ENCODE data around the gene ARHGAP25.
A peak's percentile ranks its signal among the peaks of the same experiment; 100 is the strongest.

ARHGAP25 gene

DNA sequence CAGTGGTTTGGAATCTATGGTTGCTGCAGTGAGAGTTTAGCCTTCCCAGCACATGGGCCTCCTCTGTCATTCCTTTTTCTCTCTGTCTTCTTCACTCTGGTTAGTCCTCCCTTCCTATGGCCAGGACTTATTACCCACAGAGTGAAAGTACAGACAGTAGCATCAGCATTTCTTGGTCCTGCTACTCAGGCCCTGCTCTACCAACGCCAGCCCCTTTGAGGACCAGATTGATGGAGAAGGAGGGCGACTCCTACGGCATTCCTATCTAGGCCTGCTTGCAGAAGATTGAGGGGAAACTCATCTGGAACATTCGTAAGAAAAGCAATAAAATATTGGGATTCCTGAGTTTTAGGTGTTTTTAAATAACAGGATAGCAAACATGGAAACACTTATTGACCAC lies 93.1 kb downstream of the ARHGAP25 start:
- no peak for DNase-seq (ENCODE audit: low read depth in 2 of 3, low spot score in 2 of 3)

DNA sequence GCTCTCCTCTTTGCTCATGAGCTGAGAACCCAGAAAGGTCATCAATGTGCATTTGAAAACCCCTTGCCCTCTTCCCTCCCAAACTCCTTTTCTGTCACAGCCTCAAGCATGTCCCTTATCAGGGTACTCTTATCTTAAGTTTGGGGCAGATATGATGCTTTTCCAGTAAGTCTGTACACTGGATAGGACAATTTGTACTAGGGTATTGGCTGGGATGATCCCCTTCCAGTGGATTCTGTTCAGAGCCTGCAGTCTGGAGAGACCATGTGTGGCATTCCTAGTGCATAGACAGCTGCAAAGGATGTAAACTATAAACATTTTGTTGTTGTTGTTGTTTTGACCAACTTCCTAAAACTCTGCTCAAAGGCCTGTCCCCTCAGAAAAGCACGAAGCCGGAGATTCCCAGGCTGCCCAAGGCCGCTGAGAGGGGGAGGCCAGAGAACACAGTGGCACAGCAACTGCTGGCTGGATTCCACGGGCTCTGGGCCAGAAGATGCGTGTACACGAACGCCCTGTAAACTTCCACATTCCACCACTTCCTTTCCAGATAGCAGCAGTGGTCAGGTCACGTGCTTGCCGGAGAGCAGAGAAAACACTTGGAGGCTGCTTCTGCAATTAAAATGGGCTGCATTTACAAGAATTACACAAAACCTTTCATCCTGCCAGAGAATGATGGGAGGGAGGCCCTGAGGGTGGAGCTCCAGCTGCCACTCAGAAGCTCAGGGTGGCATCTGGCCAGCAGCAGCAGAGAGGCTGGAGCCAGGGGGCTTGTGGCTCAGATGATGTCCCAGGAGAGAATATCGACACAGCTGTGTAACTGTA lies 94.5 kb downstream of the ARHGAP25 start:
- no peak for DNase-seq (ENCODE audit: low read depth in 2 of 3, low spot score in 2 of 3)

DNA sequence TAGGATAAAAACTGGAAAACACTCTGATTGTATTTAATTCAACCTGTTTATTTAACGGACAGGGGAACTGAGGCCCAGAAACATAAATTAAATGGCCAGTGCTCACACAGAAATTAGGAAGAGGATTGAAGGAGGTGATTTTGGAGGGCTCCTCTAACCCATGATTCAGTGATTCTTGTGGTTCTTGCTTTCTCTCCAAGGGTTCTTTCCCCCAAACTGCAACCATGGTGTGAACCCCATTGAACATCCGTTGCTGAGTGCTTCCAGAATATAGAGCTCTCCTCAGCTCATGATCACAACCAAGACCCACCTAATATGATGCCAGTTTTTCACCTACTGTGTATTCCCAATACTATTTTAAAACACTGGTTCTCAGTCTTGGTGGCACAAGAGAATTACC lies 95.1 kb downstream of the ARHGAP25 start:
- DNase-seq (ENCODE audit: low read depth in 2 of 3, low spot score in 2 of 3) = no peak

DNA sequence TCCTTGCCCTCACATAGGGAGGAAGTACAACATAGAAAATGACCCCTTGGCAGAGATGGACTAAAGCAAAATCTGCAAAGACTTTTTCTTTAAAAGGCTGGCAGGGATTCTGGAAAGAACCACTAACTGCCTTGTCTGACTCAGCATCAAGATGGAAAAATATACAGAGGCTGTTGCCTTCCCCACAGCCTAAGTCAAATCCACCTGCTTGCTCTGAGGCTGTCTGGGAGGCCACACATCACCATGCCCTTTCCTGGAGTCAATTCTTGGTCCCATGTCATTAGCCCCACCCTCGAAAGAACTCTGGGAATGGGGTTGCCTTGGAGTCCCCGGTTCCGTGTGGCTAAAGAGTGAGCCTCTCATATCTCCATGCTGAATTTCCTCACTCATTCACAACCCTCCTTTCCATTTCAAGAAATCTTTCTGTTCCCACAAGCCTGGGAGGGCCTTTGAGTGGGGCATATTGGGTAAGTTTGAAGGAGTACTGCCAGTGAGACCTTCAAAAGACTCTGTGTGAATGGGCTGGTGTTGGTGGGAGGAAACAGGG lies 97.1 kb downstream of the ARHGAP25 start:
- no peak for DNase-seq (ENCODE audit: low read depth in 2 of 3, low spot score in 2 of 3)

DNA sequence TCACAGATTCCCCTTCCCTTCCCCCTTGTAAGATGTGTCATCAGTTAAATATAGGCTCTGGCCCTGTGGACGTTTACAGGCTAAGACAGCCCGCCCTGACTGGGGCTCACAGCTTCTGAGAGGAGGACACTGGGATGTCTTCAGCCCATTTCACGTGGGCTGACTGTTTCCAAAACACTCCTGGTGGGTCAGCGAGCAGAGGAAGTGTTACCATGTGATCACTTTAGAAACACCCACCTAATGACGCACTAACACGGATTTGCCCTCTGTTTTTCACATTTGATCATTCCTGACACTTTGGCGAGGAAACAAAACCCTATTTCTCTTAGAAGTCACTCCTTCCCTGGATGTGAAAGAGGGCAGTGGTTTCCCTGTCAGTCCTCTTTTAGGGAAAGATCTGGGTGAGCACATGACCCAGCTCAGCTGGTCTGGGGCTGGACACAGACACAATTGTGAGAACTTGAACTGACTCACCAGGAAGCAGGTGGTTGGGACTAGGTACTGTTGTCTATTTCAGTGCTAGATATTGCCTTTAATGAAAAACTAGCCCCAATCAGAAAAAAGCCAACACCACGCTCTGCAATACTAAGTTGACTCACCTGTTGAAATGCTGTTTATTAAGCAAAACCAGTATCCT lies 97.7 kb downstream of the ARHGAP25 start:
- peak in 2 of 3 experiments; percentile 21 to 41 for DNase-seq (ENCODE audit: low read depth in 2 of 3, low spot score in 2 of 3)

DNA sequence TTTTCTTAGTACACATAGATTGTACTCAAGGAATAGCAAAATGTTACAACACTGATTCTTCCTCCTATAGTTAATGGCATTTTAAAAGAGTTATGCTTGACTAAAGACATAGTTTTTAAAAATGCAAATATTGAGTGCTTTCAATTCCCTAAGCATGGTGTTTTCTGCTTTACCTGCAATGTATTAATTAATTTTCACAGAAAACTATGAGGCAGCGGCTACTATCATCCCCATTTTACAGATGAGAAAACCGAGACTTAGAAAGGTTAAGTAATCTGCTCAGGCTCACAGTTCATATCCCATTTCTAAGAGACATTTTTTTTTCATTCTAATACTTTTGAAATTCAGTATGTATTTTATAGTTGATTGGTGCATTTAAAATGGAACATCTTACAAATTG lies 98.6 kb downstream of the ARHGAP25 start:
- no peak for DNase-seq (ENCODE audit: low read depth in 2 of 3, low spot score in 2 of 3)

DNA sequence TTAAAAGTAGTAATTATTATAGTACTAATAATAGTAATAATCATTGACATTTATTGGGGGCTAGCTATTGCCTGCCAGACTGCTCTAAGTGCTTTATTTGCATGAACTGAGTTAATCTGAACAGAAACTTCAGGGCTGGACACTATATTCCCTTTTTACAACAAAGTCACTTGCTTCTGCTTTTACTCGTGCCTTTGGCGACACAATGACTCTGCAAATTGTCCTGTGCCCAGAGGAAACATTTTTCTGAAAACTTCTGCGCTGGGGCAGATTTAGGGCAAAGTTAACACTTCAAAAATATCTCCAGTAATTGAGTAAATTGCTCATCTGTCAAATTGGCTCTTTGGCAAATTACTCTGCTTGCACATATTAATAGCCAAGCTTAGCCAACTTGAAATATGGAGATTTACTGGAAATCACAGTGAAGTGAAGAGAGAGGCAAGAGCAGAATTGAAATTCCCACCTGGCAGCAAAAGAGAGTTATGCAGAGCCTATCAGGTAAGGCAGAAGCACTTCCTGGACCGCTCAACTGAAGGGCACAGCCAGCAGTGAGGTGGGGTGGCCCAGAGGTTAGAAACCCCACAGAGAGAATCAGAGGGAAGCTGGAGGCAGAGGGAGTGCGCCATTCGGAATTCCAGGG lies 100.2 kb downstream of the ARHGAP25 start:
- no peak for DNase-seq (ENCODE audit: low read depth in 2 of 3, low spot score in 2 of 3)

DNA sequence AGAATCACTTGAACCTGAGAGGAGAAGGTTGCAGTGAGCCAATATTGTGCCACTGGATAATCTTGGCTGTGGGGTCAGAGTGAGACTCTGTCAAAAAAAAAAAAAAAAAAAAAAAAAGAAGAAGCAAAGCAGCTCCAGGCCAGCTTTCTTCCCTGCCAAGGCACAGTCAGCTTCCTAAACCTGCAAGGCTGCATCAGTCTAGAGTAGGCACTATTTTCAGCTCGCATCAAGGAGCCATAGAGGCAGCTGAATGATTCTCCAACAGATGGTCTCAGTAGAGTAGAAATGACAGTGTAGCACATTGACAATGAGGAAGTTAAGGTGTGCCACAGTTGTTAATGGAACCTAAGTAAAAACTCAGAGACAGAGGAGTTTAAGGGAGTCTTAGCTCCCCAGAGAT lies 101.0 kb downstream of the ARHGAP25 start:
- DNase-seq (ENCODE audit: low read depth in 2 of 3, low spot score in 2 of 3) = no peak

DNA sequence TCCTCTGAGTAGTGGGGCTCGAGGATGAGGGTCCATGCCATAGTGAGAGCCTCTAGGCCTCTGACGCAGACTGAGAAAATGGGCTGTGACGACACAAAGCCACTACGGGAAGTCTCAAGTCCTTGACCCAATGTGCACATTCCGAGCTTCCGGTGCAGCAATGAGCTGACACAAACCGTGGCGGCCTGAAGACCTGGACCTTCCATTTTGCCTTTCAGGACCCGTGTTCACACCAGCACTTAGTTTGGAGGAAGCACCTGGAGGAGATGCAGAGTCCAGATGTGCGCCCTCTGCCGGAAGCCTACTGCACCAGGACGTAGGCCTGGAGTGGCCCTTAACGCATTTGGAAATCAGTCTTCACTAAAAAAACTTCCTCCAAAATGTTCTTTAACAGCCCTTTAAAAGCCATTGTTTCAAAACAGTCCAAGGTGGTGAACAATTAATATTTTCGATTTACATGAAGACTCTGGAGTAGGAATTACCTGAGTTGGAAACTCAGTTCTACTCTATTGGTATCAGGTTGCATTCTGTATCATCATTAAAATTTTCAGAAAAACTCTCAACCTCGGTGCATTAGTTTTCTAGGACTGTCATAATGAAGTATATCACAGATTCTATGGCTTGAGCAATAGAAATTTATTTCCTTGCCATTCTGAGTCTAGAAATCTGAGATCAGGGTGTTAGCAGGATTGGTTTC lies 102.7 kb downstream of the ARHGAP25 start:
- peak in 2 of 3 experiments; percentile 16 to 28 for DNase-seq (ENCODE audit: low read depth in 2 of 3, low spot score in 2 of 3)

DNA sequence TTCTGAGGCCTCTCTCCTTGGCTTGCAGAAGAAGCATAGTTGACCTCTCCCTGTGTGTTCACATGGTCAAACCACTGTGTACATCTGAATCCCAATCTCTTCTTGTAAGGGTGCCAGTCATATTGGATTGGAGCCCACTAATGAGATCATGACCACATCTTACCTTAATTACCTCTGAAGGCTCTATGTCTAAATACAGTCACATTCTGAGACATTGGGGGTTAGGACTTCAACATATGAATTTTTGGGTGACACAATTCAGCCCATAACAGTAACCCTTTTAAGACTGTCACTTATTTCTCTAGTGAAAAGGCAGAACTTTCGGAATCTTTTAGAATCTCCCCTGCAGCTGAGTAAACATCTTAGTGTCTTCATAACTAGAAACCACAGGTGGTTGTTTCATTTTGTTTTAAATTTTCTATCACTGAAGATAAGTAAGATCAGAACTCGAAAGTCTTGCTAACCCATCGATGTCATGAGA lies 103.3 kb downstream of the ARHGAP25 start:
- no peak for DNase-seq (ENCODE audit: low read depth in 2 of 3, low spot score in 2 of 3)

DNA sequence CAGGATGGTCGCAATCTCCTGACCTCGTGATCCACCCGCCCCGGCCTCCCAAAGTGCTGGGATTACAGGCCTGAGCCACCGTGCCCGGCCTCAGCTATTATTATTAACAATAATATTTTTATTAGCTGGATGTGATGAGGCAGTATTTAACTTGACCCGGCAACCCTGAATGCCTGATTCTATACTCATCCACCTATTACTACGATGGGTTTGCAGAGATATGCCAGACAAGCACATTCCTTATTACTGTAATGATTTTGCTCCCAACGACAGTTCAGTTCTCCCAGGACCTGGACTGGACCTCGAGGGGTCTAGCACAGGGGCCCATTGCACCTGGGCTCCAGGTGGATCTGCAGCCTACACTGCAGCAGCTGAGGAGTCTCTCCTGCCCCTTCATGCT lies 104.0 kb downstream of the ARHGAP25 start:
- DNase-seq (ENCODE audit: low read depth in 2 of 3, low spot score in 2 of 3) = no peak

DNA sequence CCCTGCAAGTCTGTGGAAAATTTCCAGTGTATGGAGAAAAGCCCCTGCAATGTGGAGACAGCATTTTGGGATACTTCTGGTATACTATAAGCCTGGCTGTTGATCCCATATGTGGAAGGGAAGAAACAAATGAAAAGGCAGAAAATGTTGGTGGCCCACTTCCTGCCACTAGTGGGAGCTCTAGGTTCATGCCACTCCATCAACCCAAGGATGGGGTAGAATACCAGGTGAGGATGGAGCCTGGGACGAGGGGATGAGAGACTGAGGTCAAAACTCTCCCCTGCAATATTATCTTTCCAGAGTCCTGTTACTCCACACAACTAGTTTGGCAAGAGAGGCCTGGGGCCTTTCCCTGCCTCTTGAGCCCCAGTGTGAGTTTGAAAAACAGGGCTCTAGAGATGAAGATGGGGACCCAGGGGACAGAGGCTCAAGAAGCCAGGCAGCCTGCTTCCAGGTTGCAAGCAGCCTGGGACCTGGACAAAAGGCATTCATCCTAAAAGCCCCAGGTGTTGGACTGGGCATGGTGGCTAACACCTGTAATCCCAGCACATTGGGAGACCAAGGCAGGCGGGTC lies 104.7 kb downstream of the ARHGAP25 start:
- DNase-seq (ENCODE audit: low read depth in 2 of 3, low spot score in 2 of 3) = no peak

DNA sequence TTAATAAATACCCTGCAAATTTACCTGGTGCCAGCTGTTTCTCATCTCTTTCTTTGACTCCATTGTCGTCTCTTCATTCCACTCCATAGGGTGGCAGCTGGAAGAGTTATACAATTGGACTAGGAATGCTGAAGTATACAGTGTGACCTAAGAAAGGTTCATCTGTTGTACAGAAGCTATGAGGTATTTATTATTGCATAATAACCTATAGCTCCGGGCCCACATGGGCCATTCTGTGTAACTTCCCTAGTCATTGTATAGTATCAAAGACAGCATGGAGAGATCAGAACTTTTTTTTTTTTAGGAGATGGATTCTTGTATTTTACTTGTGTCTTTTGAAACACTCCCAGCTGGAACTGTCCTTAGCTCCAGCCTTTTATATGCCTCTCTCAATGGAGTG lies 110.4 kb downstream of the ARHGAP25 start:
- DNase-seq (ENCODE audit: low read depth in 2 of 3, low spot score in 2 of 3) = no peak

DNA sequence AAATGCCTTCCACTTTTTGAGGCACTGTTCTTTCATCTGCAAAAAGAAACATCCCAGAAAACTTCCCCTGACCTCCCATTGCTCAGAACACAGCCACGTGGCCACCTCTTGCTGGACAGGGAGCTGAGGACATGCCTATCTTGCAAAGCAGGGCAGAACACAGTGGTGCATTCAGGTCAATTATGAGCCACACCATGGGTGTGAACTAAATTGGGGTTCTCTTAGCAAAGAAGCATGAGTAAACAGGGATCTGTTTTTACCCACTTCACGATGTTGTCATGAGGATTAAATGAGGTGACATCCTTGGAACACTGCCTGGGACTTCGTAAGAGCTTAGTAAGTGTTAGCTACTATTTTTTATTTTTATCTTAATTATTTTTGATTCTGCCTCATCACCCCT lies 111.5 kb downstream of the ARHGAP25 start:
- no peak for DNase-seq (ENCODE audit: low read depth in 2 of 3, low spot score in 2 of 3)

DNA sequence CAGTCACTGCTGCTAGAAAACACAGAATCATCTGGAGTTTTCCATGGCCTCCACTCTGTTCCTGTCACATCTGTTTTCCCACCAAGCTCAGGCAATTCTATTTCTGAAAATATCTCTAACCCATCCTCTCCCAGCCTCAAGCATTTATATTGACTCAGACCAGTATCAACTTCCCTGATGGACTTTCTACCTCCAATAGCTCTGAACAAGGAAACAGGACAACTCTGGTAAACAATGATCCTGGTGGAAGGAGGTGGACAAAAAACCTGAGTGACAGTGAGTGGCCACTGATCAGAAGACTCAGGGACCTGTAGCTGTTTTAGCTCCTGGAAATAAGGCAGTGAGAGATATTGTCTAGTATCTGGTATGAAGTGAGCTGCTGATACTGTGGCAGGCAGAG lies 113.1 kb downstream of the ARHGAP25 start:
- DNase-seq (ENCODE audit: low read depth in 2 of 3, low spot score in 2 of 3) = no peak

DNA sequence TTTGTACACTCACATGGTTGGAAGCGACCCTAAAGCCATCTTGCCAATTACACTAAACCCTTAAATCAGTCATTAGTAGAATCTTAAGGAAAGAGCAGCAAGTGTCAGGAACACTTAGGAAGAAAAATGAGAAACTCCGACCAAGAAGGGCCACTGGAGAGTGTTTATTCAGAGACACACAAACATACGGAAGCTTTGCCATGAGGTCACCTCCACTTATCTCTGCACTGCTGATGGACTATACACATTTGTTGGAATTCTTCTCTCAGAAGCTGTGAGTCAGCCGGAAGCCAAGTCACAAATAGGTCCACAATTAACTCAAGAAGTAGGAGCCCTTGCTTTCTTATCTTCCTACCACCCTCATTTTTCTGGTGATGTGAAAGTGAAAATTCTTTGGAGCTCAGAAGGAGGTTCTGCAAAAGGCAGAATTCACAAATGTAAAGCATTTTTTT lies 115.0 kb downstream of the ARHGAP25 start:
- DNase-seq (ENCODE audit: low read depth in 2 of 3, low spot score in 2 of 3) = no peak

DNA sequence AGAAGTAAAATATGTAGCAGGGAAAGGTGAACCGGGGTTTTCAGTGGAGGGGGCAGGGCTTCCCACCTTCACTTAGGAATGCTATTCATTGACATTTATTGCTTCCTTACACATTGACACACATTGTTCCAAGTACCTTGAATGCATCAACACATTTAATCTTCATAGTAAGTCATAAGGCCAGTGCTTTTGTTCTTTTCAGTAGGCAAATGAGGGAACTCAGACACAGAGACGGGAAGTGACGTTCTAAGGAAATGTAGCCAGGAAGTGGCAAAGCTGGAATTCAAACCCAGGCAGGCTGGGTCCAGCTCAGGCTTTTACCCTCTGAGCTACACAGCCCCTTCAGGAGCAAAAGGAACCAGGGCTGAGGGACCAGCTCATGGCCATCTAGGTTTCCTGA lies 115.9 kb downstream of the ARHGAP25 start:
- no peak for DNase-seq (ENCODE audit: low read depth in 2 of 3, low spot score in 2 of 3)

DNA sequence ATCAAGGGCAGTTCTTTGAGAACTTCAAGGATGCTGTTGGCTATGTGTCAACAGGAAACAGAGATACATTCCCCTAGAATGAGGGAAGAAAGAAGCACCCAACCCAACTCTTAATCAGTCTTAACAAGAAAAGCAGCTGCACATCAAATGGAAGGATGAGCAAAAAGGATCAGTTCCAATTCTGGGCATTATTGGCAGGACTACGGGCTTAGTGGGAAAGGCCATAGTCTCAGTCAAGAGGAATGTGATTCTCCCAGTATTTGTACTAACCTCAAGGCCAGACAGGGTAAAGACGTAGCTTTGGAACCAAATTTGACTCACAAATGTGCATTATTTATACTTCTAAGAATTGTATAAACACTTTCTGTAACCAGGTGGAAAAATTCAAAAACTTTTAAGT lies 118.4 kb downstream of the ARHGAP25 start:
- DNase-seq (ENCODE audit: low read depth in 2 of 3, low spot score in 2 of 3) = no peak

DNA sequence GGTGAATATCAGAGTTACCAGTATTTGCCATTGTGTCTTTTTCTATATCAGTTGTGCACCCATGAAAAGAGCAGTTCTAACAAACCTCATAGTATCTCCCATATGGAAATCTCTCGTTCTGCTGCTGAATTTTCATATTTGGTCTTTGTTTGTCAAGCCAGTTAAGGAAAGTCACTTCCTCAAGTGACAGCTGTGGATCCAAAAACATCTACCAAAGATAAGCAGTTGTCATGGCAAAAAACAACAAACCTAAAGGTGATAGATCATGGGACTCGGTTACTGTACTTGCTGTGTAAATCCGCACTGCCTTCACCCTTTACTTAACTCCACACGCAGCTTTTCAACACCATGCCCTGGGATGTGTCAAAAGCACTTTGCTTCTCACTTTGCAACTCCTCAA lies 119.3 kb downstream of the ARHGAP25 start:
- no peak for DNase-seq (ENCODE audit: low read depth in 2 of 3, low spot score in 2 of 3)

DNA sequence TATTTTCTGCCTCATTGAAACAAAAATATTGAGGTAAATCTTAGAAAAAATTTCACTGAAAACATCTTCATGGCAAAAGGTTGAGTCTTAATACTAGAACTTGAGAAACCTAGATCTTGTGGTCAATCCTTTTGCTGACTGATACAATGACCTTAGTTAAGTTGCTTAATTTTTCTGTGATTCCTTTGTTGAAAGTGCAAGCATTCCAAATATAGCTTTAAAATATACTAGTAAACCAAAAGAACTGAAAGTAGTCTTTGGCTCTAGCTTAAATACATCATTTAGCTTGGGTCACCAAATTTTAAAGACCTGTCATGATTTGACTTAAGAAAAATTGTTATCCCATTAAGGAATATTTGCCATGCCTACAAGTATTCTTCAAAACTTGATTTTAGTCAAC lies 119.9 kb downstream of the ARHGAP25 start:
- DNase-seq (ENCODE audit: low read depth in 2 of 3, low spot score in 2 of 3) = no peak

DNA sequence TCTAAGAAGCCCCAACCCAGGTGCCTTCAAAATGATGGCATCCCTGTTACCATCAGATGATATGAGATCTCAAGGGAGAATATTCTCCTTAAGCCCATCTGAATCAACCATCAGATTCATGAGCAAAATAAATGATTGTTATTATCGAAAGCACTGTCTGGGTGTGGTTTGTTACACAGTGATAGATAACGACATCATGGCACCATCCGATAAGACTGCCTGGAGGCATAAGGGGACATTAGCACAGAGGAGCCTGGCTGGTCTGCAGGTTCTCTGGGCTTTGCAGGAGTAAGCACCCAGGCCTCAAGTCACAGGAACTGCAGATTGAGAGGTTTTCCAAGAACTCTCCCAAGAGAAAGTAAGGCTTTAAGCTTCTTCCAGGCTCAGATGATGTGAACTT lies 120.9 kb downstream of the ARHGAP25 start:
- DNase-seq (ENCODE audit: low read depth in 2 of 3, low spot score in 2 of 3) = no peak

Measured in activated CD8-positive, alpha-beta memory T cell treated with anti-CD3 and anti-CD28 coated beads for 48 hours (primary cell).